HG03521 (cell line): ENCODE measurements around the gene SAPCD1.

Source experiments
- ATAC-seq: cut with Tn5 transposase; IDR thresholded peaks from one replicate; pipeline ENCODE4 v1.9.1; 2021; ENCODE audit warnings: mild to moderate bottlenecking, moderate library complexity; ENCODE audit not compliant: unreplicated experiment

SAPCD1 gene

DNA sequence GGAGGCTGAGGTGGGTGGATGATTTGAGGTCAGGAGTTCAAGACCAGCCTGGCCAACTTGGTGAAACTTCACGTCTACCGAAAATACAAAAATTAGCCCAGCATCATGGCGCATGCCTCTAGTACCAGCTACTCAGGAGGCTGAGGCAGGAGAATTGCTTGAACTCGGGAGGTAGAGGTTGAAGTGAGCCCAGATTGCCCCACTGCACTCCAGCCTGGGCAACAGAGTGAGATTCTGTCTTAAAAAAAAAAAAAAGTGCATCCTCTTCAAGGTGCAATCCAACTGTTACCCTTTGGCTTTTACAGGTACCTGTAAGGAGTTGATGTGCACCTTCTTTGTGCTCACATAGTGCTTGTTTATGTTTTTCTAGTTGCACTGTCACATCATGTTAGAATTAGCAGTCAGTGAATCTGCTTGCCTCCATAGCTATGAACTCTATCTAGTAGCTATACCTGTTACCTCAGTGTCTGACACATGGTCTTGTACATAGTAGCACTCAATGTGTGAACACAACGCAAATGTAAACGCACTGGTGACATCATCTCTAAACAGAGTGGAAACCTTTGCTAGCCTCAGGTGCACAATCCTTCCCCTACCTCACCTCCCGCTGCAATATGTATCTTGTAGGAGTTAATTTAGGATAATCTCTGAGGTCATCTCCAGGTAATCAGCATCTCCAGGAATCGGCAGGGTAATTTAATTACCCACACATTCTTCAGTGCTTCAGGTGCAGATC is 13.0 kb upstream of the SAPCD1 start:
- ATAC-seq: no peak

DNA sequence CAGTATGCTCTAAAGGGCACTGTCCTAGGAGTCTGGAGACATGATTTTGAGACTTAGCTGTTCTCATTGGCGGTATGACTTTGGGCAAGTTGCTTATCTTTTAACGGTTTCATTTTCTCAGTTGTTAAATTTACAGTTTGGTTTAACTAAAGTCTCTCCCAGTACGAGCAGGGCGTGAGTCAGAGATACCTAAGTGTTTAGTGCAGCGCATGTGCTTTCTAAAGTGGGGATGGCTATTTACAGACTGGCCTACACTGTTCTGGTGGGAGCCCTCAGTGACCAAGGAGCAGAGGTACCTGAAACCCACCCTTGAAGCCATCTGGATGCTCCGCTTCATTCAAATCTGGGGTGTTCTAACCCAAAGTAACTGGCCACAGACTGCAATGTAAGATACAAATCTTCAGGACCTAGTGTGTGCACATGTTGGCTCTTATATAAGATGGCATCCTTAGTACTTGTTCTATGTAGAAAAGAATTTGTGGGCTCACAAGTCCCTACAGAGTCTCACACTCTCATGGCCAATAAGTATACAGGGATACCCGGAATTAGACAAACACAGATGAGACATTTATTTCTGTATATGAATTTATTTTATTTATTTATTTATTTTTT is 11.9 kb upstream of the SAPCD1 start:
- ATAC-seq: no peak

DNA sequence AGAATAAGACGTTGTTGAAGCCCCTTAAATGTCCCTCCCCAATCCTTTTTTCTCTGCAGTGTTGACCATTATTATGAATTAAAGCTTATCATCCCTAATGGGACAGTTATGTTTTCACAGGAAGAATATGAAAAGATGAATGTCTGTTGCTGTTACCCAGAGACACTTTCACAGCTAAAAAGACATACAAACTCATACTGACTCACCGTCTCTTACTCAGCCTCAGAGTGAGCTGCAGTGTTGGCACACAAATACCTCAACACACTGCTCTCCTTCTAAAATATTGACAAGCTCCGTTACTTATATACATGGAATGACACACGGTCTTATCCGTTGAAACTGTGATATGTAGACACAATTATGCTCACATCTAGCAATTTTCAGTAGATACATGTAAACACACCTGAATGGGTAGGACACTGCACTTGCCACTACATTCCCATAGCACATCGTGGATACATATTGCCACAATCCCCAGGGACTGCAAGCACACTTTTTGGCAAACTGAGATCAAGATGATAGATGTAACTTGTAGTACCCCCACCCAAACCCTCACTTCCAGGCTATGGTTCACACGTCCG is 9.6 kb upstream of the SAPCD1 start:
- no peak for ATAC-seq

DNA sequence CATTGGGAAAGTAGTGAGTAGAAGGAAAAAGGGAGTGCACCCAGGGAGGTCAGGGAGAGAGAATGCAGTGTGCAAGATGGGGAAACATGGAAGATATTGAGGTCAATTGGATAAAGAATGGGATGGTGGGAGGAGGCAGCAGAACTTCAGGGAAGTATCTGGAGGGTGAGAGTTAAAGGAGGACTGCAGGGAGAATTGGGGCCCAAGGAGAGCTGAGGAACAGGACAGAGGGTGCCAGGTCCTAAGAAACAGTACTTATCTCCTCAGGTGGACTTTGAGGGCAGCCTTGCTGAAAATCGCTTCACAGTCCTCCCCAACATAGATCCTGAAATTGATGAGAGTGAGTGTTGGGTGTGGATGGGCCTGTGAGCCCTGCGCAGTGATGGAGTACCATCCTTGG is 4.2 kb upstream of the SAPCD1 start:
- ATAC-seq: no peak

DNA sequence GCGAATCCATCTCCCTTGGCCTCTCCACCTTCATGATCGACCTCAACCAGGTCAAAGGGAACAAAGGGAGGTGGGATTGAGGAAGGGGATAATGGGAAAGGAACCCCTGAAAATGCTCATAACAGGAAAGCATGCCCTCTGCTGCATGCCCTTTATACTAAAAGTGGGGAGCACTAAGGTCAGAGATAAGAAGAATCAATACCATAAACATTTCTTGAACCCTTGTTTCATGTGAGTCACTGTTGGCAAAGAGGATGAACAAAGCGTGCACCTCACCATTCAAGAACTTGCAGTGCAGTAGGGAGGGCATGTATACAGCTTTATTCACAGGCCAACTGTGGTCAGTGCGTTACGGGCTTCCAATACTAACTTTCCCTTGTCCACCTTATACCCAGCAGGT is 1.7 kb upstream of the SAPCD1 start:
- ATAC-seq: no peak

DNA sequence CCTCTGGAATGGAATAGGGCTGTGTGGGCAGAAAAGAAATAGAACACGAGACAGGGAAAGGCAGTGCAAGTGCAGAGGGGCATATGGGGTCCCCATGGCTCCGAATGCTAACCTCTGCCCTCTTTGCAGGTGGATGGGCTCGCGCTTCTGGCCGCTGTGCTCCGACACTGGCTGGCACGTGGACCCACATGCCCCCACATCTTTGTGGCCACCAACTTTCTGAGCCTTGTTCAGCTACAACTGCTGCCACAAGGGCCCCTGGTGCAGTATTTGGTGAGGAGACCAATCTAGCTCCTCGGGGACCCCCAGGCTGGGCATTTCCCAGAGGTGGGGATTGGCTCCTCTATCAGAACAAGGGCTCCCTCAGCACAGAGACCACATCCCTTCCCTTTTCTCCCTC is 1.1 kb upstream of the SAPCD1 start:
- no peak for ATAC-seq

DNA sequence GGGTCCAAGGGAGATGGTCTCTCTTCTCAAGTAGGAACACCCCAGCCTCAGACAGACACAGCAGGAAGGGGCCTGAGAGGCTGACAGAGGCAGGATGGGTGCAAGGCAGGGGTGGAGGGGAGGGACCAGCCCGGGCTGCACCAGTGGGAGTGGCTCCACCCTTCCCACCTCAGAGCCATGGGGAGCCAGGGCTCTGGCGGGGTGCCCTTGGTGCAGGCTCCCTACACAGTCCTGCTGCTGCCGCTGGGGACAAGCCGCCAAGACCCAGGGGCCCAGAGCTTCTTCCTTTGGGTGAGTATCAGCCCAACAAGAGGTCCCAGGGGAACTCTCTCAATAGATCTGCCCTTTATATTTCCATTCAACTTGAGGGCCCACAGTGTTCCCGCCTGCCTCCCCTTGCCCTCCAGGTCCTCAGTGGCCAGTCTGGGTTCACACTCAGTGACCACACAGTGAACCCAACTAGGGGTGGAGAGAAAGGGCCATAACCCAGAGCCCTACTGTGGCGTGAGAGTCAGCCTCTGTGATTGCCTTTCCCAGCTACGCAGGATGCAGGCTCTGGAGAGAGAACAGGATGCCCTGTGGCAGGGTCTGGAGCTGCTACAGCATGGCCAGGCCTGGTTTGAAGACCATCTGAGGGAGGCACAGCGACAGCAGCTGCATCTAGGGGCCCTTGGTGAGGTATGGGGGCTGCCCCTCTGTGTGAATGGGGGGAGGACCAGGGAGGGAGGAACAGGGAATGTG is 592 bp downstream of the SAPCD1 start:
- no peak for ATAC-seq

DNA sequence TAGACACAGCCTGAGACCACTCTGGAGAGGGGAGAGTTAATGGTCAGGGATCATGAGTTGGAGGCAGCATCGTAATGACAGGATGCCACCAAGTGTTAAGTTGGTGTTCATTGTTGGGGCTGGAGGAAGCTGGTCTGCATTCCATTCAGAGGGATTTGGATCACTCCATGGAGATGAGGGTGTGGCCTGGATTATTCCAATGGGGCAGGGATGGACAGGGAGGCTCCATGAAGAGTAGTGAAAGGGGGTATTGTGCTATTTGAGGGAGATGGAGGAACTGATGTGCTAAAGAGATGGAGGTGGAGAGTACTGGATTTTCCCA is 1.1 kb downstream of the SAPCD1 start:
- no peak for ATAC-seq

DNA sequence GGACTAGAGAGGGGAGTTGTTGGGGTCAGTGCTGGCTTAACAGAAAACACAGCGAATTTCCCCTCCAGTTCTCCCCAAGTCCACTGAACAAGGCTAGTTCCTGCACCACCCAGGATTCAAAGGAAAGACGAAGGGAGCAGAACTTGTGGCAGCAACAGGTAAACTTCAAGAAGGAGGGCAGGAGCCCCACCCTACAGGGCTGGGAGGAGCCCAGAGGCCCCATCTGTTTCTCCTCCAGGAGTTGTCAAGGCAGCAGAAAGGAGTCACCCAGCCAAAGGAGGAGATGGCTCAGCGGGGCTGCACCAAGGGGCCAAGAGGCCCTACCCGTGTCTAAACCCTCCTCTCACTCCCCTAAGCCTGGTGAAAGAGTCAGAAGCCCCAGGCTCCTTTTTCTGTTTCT is 1.7 kb downstream of the SAPCD1 start:
- no peak for ATAC-seq

DNA sequence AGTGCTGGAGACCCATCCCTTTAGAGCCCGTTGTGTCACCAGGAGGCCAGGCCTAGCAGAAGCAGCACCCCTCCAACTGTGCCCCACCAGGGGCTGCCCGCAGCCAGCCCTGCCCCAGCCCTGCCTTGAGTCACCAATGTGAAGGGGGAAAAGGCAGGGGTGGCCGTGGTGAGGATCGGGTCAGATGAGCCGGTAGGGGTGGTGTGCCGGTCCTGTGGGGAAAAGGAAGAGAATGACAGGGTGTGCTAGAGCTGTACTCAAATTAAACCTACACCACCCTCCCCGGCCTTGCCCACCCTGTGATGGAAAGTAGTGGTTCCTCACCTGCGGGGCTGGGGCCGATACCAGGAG is 3.1 kb downstream of the SAPCD1 start:
- no peak for ATAC-seq

DNA sequence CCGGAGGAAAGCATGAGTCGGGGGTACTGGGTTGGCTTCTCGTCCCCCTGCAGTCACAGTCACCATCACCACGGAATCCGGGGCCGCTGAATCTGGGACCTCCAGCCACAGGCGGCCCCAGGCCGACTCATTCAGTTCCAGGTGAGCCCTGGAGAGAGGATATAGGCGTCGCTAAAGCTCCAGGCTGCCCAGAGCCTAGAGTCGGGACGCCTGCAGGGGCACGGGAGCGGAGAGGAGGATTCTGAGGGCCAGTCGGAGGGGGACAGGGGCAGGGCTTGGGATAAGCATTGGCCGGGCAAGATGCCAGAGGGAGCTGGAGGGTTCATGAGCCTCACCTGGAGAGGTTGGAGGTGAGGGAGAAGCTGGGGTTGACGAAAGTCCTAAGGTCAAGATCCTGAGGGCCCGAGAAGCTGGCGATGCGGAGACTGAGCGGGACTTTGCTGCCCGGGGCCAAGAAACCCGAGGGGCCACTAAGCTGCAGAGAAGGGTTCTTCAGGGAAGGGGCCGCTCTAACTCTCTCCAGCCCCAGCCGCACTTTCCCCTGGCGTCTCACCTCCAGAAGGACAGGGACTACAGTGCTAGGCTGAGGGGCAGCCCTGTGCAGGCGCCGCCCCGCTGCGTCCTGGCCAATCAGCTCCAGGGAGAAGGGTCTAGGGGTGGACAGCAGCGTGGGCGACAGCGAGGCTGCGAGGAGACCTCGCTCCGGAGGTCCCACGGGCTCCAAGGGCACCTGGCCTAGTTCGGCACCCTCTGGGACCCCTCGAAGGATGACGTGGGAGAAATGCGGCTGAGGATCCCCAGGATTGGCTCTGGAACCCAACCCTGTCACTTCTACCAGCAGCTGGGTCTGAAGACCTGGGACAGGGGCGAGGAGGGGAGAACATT is 3.7 kb downstream of the SAPCD1 start:
- ATAC-seq: no peak

DNA sequence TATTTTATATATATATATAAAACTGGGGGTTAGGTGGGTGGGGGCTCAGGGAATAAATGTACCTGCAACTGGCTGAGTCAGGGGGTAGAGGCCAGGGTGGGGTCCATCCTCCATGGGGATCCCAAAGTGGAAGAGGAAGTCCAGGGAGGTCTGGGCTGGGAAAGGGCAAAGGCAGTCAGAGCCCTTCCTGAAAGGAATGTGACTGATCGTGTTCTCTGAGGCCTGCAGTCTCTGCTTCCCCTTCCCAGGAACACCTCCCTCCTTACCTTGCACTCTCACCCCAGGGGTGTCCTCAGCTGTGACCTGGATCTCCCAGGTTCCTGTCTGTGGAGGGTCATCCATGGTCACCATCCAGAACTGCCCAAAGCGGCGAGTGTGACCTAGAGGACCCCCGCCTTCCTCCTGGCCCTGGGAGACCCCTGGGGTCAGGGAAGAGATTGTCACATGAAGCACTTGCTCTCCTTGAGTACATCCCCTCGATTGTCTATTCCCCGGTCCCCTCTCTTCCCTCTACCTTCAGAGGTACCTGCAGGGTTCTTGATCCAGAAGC is 4.7 kb downstream of the SAPCD1 start:
- no peak for ATAC-seq

DNA sequence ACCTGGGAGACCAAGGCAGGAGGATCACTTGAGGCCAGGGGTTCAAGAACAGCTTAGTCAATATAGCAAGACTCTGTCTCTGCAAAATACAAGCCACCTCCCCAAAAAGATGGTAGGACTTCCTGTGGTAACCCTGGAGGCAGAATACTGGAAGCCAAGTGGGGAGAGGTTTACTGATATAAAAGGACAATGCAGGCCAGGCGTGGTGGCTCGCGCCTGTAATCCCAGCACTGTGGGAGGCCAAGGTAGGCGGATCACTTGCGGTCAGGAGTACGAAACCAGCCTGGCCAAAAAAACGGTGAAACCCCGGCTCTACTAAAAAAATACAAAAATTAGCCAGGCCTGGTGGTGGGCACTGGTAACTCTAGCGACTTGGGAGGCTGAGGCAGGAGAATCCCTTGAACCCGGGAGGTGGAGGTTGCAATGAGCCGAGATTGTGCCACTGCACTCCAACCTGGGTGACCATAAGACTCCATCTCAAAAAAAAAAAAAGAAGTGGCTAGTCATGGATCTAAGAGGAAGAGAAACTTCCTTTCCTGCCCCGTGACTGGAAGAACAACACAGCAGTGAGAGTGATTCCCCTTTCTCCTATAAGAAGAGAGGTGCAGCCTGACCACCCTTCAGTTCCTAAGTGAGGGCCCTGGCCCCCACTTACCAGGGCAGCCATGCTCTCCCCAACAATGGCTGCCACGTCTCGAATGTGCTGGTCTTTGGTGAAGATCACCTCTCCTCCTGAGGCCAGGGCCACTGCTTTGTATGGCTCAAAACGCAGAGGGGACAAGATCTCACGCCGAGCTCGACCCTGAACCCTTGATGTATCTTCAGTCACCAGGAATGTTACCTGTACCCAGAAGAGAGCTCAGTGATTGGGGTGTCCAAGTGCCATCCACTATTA is 6.2 kb downstream of the SAPCD1 start:
- ATAC-seq: no peak

DNA sequence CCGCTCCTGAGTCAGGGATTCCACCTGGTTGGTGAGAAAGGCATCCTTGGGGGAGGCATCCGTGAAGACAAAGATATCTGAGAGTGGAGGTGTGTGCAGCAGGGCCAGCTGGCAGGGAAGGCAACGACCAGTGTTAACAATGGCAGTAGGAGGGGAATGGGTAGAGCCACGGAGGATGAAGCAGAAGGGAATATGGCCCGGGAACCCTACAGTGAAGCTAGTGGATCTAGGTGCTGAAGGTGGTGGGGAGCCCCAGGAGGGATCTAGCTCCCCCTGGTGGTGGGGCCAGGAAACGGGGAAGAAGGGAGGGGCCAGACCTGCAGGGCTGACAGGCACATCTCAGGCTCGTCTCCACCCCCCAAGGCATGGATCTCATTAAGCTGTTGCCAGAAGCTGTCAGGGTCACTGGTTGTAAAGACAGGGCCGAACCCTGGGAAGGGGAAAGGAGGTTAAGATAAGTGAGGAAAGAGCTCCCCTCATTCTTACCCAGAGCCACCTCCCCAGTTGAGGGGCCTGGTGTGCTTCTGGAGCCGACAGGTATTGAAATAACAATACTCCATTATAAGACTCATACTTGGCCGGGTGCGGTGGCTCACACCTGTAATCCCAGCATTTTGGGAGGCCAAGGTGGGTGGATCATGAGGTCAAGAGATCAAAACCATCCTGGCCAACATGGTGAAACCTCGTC is 7.4 kb downstream of the SAPCD1 start:
- no peak for ATAC-seq

DNA sequence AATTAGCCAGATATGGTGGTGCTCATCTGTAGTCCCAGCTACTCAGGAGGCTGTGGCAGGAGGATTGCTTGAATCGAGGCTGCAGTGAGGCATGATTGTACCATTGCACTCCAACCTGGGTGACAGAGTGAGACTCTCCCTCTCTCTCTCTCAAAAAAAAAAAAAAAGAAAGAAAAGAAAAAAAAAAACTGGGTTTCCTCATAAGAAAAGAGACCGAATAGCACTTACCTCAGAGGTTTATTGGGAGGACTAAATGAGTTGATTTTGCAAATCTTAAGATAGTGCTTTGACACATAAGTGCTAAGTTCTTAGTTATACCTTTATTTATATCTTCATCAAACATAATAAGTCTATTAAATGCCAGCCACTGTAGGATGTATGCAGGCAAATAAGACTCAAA is 8.4 kb downstream of the SAPCD1 start:
- no peak for ATAC-seq

DNA sequence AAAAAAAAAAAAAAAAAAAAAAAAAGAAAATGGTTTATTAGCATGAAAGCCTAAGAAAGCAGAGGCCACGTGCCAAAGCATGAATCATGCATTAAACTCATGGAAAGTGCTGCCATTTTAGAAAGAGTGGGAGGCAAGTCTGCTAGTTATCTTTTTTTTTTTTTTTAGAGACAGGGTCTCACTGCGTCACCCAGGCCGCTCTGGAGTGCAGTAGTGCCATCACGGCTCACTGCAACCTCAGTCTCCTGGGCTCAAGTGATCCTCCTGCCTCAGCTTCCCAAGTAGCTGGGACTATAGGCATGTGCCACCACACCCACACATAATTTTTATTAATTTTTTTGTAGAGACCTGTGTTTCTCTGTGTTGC is 9.5 kb downstream of the SAPCD1 start:
- no peak for ATAC-seq

DNA sequence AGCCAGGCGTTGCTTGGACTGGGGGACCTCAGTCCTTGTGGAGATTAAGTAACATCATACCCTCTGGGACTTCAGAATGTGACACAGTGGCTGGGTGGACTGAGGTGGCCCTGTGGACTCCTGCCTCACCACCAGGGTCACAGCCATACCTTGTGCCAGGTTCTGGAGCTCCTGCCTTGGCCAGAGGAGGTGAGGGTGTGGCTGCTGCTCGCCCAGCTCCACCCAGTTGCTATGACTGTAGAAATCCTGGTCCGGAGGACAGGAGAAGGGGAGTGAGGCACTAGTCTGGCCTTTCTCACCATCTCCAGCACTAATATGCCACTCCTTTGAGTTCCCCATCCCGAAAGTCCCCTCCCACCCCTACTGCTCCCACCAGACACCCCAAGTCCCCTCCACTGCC is 12.7 kb downstream of the SAPCD1 start:
- ATAC-seq: no peak

DNA sequence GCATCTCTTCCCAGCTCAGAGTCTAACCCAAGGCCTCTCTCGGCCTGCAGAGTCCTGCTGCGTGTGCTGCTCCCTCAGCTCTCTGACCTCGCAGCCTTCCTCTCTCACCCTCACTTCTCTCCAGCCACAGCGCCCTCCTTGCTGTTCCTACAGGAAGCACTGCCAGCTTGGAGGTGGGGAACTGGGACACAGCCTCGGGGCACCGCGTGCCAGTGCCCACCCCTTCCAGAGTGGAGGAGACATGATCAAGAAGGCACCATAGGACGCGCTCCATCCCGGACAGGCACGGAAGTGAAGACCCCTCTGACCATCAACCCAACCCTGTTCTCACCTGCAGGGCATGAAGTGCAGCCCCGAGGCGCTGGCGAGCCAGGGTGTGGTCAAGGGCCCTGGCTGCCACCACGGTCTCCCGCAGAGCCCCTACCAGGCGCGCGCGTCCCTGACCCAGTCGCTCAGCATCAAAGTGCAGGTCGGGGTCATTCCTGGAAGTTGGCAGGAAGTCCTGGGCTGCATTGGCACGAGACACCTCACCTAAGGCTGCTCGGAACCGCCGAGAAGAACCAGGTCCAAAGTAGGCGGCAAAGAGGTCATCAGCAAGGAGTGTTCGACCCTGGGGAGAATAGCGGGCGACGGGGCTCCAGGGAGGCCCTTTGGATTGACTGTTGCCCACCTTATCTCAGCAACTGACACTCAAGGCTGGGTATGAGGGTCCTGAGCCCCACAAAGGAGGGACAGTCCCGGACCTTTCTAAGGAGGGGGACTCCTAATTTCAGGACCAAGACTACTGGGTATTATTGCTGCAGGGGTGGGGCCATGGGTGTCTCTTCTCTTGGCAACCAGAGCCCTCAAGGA is 13.4 kb downstream of the SAPCD1 start:
- ATAC-seq: no peak
